Measurements from ENCODE around the gene AGBL4. TPM values are rescaled to one million over a fixed set of nuclear protein-coding genes. Genes with fewer than 3 reads are reported as not detected.

Gene AGBL4
- total RNA-seq, 4 donors from 2014 or later: 0.13 TPM; not detected in 3

DNA sequence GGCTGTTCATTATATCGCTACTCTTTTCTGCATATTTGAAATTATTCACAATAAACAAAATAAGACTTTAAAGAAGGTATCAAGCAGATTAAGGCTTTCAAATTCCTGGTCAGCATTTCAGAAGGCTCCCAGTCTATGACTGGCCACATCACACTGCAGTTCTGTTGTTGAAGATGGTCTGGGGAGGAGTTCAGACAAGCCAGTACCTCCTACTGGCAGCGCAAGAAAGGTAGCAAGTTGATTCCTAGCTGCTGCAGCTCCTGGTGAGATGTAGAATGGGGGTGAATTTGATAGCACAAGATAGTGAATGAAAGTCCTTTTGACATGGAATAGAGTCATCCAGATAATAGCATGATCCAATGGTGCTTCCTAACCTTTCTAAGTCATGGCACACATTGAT, 1158.8 kb downstream of the AGBL4 start:
- no peaks in the 10 kb centered on the region for H3K27me3 ChIP-seq
- TF ChIP-seq EP300 (IDR thresholded peaks at IDR 0.05): no peak
- no peak for TF ChIP-seq POLR2A (IDR thresholded peaks at IDR 0.05; ENCODE audit: low read depth)
- no peak for TF ChIP-seq POLR2AphosphoS5 (IDR thresholded peaks at IDR 0.05)
- TF ChIP-seq, protein P1, sequence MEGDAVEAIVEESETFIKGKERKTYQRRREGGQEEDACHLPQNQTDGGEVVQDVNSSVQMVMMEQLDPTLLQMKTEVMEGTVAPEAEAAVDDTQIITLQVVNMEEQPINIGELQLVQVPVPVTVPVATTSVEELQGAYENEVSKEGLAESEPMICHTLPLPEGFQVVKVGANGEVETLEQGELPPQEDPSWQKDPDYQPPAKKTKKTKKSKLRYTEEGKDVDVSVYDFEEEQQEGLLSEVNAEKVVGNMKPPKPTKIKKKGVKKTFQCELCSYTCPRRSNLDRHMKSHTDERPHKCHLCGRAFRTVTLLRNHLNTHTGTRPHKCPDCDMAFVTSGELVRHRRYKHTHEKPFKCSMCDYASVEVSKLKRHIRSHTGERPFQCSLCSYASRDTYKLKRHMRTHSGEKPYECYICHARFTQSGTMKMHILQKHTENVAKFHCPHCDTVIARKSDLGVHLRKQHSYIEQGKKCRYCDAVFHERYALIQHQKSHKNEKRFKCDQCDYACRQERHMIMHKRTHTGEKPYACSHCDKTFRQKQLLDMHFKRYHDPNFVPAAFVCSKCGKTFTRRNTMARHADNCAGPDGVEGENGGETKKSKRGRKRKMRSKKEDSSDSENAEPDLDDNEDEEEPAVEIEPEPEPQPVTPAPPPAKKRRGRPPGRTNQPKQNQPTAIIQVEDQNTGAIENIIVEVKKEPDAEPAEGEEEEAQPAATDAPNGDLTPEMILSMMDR (IDR thresholded peaks at IDR 0.05): no peak
- WGBS: 41% methylated on average over 2 of the region's 2 CpGs
- H3K27ac ChIP-seq (replicated peaks in 1 of 4): no peak overlapping the region
- no peak for DNase-seq (ENCODE audit: extremely low spot score)
- H3K36me3 ChIP-seq: no peaks in the 10 kb centered on the region
- intact Hi-C loops (cut with DNase I): no loop called here
- peaks cover 0 to 23% (median 4%) of the 10 kb centered on the region in 4 donors for H3K9me3 ChIP-seq
- peaks cover 0 to 9% (median 0%) of the 10 kb centered on the region in 4 donors for H3K4me1 ChIP-seq
- no peak overlapping the region for H3K4me3 ChIP-seq

DNA sequence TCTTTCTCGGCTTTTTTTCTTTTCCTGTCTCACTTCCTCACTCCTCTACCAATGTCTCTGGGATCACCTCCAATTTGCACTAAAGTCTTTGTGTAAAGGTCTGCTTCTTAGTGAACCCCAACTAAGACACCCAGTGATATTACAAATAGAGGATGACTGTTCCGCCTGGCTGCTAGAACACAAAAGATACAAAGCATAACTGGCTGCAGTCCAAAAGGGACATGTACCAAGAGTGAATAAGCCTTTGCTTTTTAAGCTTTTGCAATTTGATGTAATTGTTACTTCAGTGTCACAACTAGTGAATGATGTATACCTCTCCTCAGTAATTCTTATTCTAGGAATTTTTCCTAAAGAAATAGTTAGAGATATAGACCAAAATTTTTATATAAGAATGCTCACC, 1164.3 kb downstream of the AGBL4 start:
- Histone ChIP-seq H3K4me3 (no peak overlapping the region), H3K36me3 (no peaks in the 10 kb centered on the region), H3K27ac (replicated peaks in 1 of 4) (no peak overlapping the region), H3K27me3 (no peaks in the 10 kb centered on the region), H3K4me1 (no peaks in the 10 kb centered on the region), H3K9me3 (peaks cover 0 to 23% (median 4%) of the 10 kb centered on the region in 4 donors)
- no peak for DNase-seq (ENCODE audit: extremely low spot score)
- TF ChIP-seq POLR2A (IDR thresholded peaks at IDR 0.05; ENCODE audit: low read depth): no peak
- TF ChIP-seq, protein P1 (IDR thresholded peaks at IDR 0.05): no peak
- no peak for TF ChIP-seq EP300 (IDR thresholded peaks at IDR 0.05)
- TF ChIP-seq POLR2AphosphoS5 (IDR thresholded peaks at IDR 0.05): no peak
- WGBS: 35% methylated on average over 2 of the region's 2 CpGs
- intact Hi-C loops (cut with DNase I): no loop called here

DNA sequence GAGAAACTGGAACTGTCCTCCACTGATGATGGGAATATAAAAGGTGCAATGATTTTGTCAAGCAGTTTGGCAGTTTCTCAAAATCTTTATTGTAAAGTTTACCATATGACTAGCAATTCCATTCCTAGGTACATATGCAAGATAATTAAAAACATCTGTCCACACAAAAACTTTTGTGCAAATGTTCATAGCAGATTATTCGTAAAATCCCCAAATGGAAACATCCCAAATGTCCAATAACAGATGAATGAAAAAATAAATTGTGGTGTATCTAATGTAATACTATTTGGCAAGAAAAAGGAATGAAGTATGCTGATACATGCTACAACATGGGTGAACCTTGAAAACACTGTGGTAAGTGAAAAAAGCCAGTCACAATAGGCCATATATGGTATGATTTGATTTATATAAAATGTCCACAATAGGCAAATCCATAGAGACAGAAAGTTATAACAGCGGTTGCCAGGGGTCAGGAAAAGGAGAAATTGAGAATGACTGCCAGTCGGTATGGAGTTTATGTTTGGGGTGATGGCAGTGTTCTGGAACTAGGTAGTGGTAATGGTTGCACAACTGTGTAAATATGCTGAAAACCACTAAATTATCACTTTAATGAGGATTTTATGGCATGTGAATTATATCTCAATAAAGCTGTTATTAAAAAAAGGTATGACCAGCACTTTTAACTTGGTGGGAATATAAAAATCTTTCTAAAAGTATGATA, 1165.4 kb downstream of the AGBL4 start:
- Histone ChIP-seq H3K4me1 (no peaks in the 10 kb centered on the region), H3K27ac (replicated peaks in 1 of 4) (no peak overlapping the region), H3K4me3 (no peak overlapping the region), H3K9me3 (peaks cover 0 to 23% (median 4%) of the 10 kb centered on the region in 4 donors), H3K36me3 (no peaks in the 10 kb centered on the region), H3K27me3 (no peaks in the 10 kb centered on the region)
- WGBS: 56% methylated on average over 3 of the region's 3 CpGs
- TF ChIP-seq POLR2AphosphoS5 (IDR thresholded peaks at IDR 0.05): no peak
- TF ChIP-seq EP300 (IDR thresholded peaks at IDR 0.05): no peak
- TF ChIP-seq, protein P1 (IDR thresholded peaks at IDR 0.05): no peak
- no peak for TF ChIP-seq POLR2A (IDR thresholded peaks at IDR 0.05; ENCODE audit: low read depth)
- DNase-seq (ENCODE audit: extremely low spot score): no peak
- intact Hi-C loops (cut with DNase I): no loop called here

DNA sequence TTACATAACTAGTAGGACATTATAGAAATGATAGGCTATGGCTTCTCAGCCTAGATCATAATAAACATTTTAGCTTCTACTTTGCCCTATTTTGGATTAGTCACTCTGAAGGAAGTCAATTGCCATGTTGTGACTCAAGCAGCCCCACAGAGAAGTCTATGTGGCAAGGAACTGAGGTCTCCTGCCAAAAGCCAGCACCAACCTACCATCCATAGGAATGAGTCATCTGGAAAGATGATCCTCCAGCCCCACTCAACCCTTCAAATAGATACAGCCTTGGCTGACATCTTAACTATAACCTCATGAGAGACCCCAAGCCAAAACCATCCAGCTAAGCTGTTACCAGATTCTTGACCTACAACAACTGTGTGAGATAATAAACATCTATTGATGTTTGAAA, 1170.7 kb downstream of the AGBL4 start:
- DNase-seq (ENCODE audit: extremely low spot score): no peak
- intact Hi-C loops (cut with DNase I): no loop called here
- no peaks in the 10 kb centered on the region for H3K9me3 ChIP-seq
- peaks cover 0 to 11% (median 9%) of the 10 kb centered on the region in 4 donors for H3K4me1 ChIP-seq
- H3K27me3 ChIP-seq: no peaks in the 10 kb centered on the region
- H3K4me3 ChIP-seq: no peak overlapping the region
- H3K36me3 ChIP-seq: no peaks in the 10 kb centered on the region
- no peak overlapping the region for H3K27ac ChIP-seq (replicated peaks in 1 of 4)
- TF ChIP-seq, protein P1 (IDR thresholded peaks at IDR 0.05): no peak
- no peak for TF ChIP-seq POLR2AphosphoS5 (IDR thresholded peaks at IDR 0.05)
- no peak for TF ChIP-seq POLR2A (IDR thresholded peaks at IDR 0.05; ENCODE audit: low read depth)
- no peak for TF ChIP-seq EP300 (IDR thresholded peaks at IDR 0.05)

DNA sequence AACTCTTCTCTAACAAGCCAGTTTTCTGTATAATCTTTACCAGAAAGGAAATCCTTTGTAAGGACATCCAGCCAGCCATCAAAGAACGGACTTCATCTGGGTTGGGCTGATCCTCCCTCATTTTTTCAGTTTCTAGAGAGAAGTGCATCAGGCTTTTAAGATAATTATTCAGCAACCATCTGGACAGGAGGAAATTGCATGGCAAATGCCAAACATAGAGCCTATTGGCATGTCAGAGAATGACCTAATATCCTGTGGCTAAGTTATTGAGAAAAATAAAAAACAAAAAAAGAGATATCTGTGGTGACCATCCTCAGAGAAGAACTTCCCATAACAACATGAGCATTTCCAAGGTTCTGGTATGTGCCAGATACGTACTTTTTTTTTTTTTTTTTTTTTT, 1172.1 kb downstream of the AGBL4 start:
- no peak overlapping the region for H3K27ac ChIP-seq (replicated peaks in 1 of 4)
- 57% methylated on average over 2 of the region's 2 CpGs for WGBS
- H3K4me3 ChIP-seq: no peak overlapping the region
- no peaks in the 10 kb centered on the region for H3K36me3 ChIP-seq
- no peaks in the 10 kb centered on the region for H3K27me3 ChIP-seq
- intact Hi-C loops (cut with DNase I): no loop called here
- H3K9me3 ChIP-seq: no peaks in the 10 kb centered on the region
- H3K4me1 ChIP-seq: peaks cover 0 to 11% (median 9%) of the 10 kb centered on the region in 4 donors
- no peak for DNase-seq (ENCODE audit: extremely low spot score)
- TF ChIP-seq EP300 (IDR thresholded peaks at IDR 0.05) (no peak), POLR2AphosphoS5 (IDR thresholded peaks at IDR 0.05) (no peak), POLR2A (IDR thresholded peaks at IDR 0.05; ENCODE audit: low read depth) (no peak)
- TF ChIP-seq, protein P1 (IDR thresholded peaks at IDR 0.05): no peak
